EH (cell line): Measurements from ENCODE around the gene PRKCA.
"Not testable (repeated sequence)": the region's sequence is repeated elsewhere in the genome, so short reads cannot be mapped to it uniquely, and the experiment has no call there.

ENCODE experiments used
- DNase-seq: peaks from one replicate; pipeline ENCODE4 v3.0.0-alpha.2; 2015; ENCODE audit warnings: low read depth

The PRKCA gene

GRCh38 chr17:66301864-66302741 lies at the start of gene PRKCA:
PRKCA (plus strand) TSS chr17:66302613.
- peak; percentile 84 for DNase-seq

DNA sequence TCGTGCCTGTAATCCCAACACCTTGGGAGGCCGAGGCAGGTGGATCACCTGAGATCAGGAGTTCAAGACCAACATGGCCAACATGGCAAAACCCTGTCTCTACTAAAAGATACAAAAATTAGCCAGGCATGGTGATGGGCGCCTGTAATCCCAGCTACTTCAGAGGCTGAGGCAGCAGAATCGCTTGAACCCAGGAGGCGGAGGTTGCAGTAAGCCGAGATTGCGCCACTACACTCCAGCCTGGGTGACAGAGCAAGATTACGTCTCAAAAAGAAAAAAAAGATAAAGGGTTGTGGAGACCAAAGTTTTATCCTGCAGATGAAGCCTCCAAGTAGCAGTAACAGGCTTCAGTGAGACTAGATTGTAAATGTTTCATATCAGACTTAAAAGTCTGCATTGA lies 49.0 kb upstream of the PRKCA start:
- DNase-seq = not testable (repeated sequence)

DNA sequence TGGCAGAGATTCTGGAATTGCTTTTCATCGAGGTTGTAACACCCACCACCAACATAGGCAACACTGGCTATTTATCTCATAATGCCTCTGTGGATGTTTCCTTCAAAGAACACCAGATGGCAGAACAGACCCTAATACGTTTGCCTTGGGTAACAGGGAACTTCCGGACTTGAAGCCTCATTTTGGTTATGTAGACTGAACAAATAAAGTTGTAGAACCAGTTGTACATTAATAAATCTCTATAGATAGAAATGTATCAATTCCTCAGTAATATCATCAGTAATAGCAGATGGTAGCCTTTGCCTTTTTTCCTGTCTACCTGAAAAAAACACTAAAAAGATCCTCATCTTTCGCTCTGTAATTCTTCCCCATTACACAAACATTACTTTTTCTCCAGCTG lies 47.3 kb upstream of the PRKCA start:
- DNase-seq = peak; percentile 81

DNA sequence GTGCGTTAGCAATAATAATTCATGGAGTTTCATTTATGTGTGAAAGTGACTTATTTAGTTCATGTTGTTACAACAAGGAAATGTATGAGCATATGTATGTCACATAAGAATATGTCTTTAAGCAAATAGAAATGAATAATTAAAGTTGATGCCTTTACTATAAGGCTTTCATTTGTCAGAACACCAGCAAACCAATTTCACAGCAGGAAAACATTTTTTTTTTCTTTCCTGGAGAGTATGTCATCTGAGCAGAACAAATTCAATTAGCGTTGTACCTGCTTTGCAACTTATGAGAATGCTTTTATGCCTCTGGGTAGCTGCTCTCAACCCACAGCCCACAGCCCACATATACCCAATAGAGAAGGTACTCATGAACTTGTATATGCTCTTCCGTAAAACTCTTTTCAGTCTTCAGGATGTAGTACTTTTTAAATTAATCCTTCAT lies 46.9 kb upstream of the PRKCA start:
- DNase-seq = no peak

DNA sequence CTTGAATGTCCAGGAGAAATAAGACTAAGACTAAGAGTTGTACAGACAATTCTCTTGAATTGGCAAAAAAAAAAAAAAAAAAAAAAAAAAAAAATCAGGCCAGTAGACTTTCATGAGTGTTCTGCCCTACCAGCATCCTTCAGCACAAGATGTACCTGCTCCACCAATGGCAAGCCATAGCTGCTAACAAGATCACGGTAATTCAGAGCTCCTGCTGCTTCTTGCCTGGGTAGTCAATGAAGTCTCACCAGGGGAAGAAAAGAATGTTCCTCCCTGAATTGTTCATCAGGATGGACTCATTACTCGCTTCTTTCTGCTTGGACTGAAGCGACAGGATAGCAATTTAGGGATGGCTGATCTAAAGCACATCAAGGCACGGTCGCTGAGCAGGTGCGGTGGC lies 42.1 kb upstream of the PRKCA start:
- no peak for DNase-seq

GRCh38 chr17:66260688-66261087 lies 41.7 kb upstream of the PRKCA start:
- DNase-seq = no peak

DNA sequence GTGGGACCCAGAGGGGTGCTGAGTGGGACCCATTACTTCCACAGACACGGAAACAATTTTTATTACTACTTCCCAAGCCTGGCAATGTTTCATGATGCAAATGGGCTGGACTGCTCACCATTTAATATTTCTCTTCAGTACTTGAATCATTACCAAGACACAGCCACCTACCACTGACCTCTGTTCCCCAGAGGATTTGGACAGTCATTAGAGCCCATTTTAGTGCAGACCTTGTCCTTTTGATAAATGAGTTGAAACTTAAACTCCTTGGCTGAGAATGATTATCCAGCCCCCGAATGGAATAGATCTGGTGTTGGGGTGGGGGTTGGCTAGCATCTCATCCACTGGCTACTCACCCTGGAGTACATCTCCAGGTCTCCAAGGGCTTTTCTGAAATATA lies 39.6 kb upstream of the PRKCA start:
- DNase-seq = no peak

GRCh38 chr17:66264696-66265095 lies 37.7 kb upstream of the PRKCA start:
- no peak for DNase-seq

DNA sequence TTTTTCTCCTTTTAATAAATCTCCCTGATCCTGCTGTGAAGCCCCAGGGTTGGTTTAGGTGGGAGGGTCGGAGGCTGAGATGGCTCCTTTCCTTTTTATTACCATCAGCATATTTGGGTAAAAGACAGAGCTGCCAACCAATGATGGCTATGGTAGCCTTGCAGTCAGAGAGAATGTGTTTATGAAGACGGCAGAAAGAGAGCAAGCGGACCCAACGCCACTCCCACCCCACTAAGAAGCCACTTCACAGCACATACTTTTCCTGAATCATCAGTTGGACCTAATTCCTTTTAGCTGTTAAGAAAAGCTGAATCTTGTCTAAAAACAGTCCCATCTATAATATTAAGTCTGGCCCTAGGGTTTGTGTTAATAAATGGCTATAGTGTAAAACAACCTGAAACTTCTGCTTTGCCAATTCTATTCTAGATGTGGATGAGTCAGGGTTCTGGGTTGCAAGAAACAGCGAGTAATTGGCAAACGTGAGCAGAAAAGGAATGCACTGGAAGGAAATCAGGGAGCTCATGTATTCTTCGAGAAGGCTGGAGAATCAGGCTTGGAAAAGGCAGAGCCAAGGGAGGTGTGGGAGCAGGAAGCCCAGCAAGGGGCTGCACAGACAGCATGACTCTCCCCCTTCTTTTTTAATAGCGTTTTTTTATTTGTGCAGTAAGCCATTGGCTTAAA lies 34.0 kb upstream of the PRKCA start:
- DNase-seq = peak; percentile 91

DNA sequence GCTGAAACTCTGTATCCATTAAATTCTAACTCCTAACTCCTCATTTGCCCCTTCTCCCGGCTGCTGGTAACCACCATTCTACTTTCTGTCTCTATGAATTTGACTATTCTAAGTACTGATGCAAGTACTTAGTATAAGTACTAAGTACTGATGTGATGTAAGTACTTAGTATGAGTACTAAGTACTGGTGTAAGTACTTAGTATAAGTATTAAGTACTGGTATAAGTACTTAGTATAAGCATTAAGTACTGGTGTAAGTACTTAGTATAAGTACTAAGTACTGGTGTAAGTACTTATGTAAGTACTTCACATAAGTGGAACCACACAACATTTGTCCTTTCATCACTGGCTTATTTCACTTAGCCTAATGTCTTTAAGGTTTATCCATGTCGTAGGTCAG lies 32.3 kb upstream of the PRKCA start:
- DNase-seq = no peak

- no peak for DNase-seq
Observed at GRCh38 chr17:66271512-66271911, 30.9 kb upstream of the PRKCA start.

DNA sequence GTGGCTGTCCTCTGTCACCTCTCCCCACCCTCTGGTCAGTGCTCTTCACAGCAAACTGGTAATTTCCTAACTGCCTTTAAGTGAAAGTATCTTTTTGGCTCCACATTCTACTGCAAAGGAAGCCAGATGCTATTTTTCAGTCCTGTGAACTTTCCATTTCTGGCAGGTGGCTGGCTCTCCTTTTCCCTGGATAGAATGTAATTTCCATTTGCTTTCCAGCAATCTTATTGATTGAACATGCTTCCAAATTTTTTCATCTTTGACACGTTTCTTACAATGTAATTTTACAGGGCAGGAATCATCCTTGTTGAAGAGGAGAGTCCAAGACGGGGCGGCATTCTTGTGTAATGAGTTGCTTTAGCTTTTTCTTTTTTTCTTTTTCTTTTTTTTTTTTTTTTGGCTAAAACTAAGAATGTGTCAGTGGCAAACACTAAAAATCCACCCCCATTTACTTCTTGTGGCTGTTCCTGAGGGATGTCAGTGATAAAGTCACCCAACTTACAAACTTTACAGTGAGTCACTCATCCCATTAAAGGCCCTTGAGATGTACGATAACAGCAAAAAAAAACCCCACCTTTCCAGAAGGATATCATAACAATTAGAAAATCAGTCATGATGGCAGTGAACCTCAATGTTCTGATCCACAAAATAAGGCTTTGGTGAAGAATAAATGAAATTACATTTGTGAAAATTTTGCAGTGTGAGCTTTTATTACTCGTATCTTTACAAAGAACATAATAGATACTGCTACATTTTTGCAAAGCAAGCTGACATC lies 29.4 kb upstream of the PRKCA start:
- peak; percentile 95 for DNase-seq

DNA sequence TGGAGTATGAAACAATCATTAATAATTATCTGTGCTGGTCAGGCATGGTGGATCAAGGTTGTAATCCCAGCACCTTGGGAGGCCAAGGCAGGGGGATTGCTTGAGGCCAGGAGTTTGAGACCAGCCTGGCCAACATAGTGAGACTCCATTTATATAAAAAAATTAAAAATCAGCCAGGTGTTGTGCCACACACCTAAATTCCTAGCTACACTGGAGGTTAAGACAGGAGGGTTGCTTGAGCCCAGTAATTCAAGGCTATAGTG lies 28.9 kb upstream of the PRKCA start:
- no peak for DNase-seq

DNA sequence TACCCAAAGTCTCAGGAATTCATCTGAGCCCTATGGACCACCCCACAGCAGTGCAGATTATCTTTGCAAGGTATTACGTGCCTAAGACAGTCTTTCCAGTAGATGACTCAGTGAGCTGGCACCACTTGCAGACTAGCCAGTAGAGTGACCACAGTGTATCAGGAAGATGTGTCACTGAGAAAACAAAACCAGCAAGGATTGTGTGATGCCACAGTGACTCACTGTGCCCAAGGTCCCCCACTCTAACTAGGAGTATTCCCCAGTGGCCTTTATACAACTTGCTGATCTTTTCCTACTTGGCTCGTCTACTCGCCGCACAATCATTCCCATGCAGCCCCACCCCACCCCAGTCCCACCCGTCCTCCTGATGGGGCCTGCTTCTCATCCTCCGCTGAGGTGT lies 26.8 kb upstream of the PRKCA start:
- DNase-seq = peak; percentile 98

DNA sequence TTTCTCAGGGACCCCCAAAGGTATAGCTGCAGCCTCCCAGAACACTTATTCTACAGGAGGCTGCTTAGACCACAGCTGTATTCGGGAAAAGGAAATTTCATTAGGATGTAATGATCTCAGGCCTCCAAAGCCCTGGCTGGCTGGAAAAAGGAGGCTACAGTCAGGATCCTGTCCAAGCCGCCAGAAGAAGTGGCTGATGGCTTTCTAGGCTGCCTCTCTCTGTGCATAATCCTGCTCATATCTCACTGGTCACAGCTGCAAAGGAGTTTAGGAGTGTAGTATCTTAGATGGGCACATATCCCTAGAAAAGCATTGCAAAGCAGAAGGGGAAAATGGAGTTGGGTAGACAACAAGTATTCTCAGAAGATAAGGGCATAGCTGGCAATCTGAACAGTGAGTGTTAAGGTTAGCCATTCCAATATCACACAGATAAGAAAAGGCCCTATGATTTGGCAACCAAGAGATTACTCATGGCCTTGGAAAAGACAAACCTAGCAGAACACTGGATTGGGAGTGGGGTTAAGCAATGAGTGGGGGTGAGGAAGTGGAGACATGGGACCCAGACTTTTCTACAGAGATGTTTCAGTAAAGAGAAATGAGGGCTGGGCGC lies 26.0 kb upstream of the PRKCA start:
- peak; percentile 47 for DNase-seq

DNA sequence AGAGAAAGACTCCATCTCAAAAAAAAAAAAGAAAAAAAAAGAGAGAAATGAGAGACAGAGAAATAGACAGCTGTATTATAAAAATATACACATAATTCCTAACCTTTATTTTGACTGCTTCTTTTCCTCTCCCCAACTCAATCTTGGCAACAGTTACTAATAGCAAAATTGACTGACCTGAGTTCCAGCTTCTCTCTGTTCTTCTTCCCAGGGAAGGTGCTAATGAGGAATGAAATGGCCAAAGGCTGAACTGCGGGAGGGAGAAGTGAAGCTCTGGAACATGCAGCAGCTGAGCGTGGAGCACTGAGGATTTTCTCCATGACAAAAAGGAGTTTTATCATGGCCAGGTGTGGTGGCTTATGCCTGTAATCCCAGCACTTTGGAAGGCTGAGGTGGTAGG lies 25.2 kb upstream of the PRKCA start:
- DNase-seq = no peak

DNA sequence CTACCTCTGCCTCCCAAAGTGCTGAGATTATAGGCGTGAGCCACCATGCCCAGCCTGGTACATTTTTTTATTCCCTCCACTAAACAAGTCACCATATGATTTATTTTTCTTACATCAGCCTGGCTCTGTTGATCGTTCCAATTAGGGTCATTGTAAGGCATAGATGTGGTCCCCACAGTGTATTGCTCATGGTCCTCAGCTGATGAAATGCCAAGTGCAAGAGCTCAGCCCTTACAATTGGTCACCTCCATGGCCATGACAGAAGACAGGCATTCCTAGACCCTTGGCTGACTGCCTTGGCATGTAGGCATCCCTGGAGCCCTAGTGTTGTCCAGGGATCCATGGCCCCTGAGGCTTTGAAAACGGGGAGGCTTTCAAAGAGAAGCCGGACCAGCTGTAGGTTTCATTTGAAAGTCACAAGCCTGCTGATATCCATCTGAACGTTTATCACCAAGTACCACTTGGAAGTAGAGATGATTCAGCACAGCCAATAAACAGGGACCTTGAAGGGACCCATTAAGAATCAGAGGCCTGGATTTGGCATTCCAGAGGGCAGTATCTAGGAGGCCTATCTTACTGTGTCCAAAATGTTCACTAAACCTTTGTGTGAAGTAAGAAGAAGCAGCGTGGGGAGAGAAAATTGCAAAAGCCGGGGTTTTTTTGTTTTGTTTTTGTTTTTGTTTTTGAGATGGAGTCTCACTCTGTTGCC lies 20.6 kb upstream of the PRKCA start:
- DNase-seq = peak; percentile 63

- DNase-seq = no peak
Observed at GRCh38 chr17:66283296-66283934, 19.0 kb upstream of the PRKCA start.

DNA sequence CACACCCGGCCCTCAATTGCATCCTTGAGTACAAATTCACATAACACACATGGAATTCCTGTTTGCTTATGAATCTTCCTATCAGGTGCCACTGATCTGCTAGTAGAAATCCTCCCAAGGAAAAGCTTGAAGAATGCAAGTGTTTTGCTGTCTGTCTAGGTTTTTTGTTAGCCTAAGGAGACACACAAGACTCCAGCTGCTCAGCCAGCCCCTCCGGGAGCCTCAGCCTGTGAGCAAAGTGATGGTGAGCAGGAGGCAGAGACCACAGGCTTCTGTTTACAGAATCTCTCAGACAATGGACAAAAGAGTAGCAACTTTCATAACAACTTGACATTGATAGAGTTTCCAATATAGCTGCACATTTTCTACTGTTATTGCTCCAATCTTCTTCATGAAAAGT lies 18.4 kb upstream of the PRKCA start:
- DNase-seq = no peak

DNA sequence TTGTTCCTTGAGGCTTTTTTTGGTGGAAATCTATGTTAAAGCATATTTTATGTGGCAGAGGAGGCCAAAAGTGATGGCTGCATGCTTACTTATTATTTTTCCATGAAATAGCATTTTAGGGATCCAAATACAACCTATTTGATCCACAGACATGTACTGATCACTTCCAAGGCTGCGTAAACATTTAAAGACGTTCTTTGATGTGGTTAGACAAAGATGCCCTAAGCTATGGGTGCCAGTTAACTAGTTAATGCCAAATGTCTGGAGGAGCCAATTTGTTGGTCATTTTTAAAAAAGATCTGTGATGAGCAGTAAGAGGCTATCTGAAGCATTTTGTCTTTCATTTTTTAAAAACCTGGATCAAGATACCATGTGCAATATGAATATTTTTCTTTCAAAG lies 17.3 kb upstream of the PRKCA start:
- no peak for DNase-seq

DNA sequence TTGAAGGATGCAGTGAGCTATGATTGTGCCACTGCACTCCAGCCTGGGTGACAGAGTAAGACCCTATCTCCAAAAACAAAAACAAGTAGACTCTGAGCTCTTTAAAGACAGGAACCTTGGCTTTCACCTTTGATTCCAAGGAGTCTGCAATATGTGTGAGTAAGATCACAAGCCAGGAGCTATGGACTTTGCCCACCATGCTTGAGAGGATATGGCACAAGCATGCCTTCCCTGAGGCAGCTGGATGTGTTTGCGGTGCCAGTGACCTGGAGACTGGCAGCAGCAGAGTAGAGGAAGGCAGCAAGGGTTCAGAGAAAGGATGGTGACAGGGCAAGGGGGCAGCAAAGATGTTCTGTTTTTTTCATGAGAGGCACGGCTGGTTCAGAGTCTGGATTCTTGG lies 14.5 kb upstream of the PRKCA start:
- no peak for DNase-seq
